IPS DF 6.9 (cell line): ENCODE measurements around the gene CPEB4.

Experiments used
- DNase-seq: peaks from one replicate; pipeline ENCODE4 v3.0.0-alpha.2; 2013; ENCODE audit warnings: low read depth, low spot score
- H3K27ac ChIP-seq: one replicate; pipeline ENCODE4 v1.5.1; 2013; ENCODE audit warnings: low read length, control low read depth
- H3K27me3 ChIP-seq: 2 replicates; pipeline ENCODE4 v1.6.1; 2013; ENCODE audit warnings: mild to moderate bottlenecking, low read length; ENCODE audit not compliant: control insufficient read depth, insufficient read depth
- H3K36me3 ChIP-seq: 2 replicates; pipeline ENCODE4 v1.6.1; 2013; ENCODE audit warnings: low read length; ENCODE audit not compliant: control insufficient read depth, insufficient read depth
- H3K4me1 ChIP-seq: 2 replicates; pipeline ENCODE4 v1.6.1; 2013; ENCODE audit warnings: low read length; ENCODE audit not compliant: control insufficient read depth, insufficient read depth
- H3K4me3 ChIP-seq: 2 replicates; pipeline ENCODE4 v1.5.1; 2013; ENCODE audit warnings: mild to moderate bottlenecking, low read length
- H3K9me3 ChIP-seq: 2 replicates; pipeline ENCODE4 v1.6.1; 2013; ENCODE audit warnings: low read length, inconsistent platforms; ENCODE audit not compliant: control insufficient read depth, insufficient read depth
- WGBS: extraction: QIAGEN DNeasy Blood & Tissue Kit; methylation state at CpG from one replicate; pipeline ENCODE4 v1.1.7; 2013; ENCODE audit warnings: mixed read lengths, missing lambda C conversion rate; ENCODE audit not compliant: insufficient read length, insufficient coverage; 5-methylcytosine and 5-hydroxymethylcytosine counted together

Gene CPEB4

GRCh38 chr5:174010365-174010764 lies 122.2 kb downstream of the CPEB4 start:
- H3K4me3 ChIP-seq, result no peak overlapping the region

GRCh38 chr5:174011441-174011840 lies 123.3 kb downstream of the CPEB4 start:
- no peak overlapping the region for H3K27ac ChIP-seq
- H3K4me3 ChIP-seq, result no peak overlapping the region
- H3K27me3 ChIP-seq, result no peaks in the 10 kb centered on the region
- no CpG with 5 or more reads among the region's 3 CpGs for WGBS
- no peaks in the 10 kb centered on the region for H3K9me3 ChIP-seq
- no peak for DNase-seq
- H3K36me3 ChIP-seq, result no peaks in the 10 kb centered on the region
- no peaks in the 10 kb centered on the region for H3K4me1 ChIP-seq

More at GRCh38 chr5:174010365-174010764, 122.2 kb downstream of the CPEB4 start:
- H3K27ac ChIP-seq, result no peak overlapping the region
- no CpG with 5 or more reads among the region's 1 CpG for WGBS
- H3K4me1 ChIP-seq, result no peaks in the 10 kb centered on the region
- no peaks in the 10 kb centered on the region for H3K36me3 ChIP-seq
- no peaks in the 10 kb centered on the region for H3K9me3 ChIP-seq
- no peak for DNase-seq
- no peaks in the 10 kb centered on the region for H3K27me3 ChIP-seq
